IPS-18c (cell line): ENCODE measurements around the gene KCTD11.

Source experiments
- H3K4me3 ChIP-seq: 2 replicates; pipeline ENCODE4 v1.7.0; 2013; ENCODE audit warnings: low read depth, mild to moderate bottlenecking, low read length, moderate library complexity; ENCODE audit not compliant: insufficient read depth
- H3K9me3 ChIP-seq: one replicate; pipeline ENCODE4 v1.6.1; 2013; ENCODE audit warnings: mild to moderate bottlenecking, low read length, moderate library complexity; ENCODE audit not compliant: control insufficient read depth, insufficient read depth

KCTD11 gene

GRCh38 chr17:7351665-7352502 is at the start of gene KCTD11:
Gene KCTD11, plus strand, starts transcription at chr17:7352162.
- H3K4me3 ChIP-seq, result peak within 1 kb of the TSS; percentile 87
- H3K9me3 ChIP-seq, result peaks cover 2% of the 10 kb centered on the region

GRCh38 chr17:7304179-7304578 is 47.8 kb upstream of the KCTD11 start:
- no peak overlapping the region for H3K4me3 ChIP-seq
- H3K9me3 ChIP-seq, result peaks cover 2% of the 10 kb centered on the region

DNA sequence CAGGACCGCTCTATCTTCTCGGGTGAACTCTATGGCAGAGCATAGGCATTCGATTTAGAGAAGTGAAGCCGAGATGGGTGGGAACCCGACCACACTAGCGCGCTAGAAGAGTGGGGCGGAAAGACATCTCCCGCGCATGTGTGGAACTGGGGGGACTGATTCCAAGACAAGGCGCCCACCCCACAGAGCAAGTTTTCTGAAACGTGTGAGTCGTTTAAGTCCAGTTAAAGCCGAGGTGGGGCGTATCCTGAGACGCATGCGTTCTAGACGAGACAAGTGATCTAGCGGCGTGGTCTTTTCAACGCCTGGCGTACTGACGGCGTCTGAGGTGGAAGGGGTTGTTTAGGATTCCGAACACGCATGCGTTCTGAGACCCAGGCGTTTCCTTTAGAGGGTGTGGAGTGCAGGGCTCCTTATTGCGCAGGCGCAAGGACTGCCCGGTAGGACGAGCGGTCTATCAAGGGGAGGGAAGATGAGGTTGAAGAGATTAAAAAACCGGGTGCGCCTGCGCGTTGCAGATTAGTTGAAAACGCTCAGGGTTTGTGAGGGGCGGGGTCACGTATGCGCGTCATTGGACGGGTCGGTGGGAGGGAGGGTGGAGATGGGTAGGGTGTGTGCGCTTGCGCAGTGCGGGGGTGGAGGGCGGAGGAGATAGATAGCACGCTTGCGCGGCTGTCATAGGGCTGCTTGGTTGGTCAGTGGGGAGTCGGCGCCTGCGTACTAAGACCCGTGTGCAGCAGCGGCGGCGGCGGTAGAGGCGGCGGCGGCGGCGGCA is 44.9 kb upstream of the KCTD11 start, which contains the start of gene EIF5A:
EIF5A (plus strand) TSS at position 718 of the 775 bp plus-strand sequence. CDS start 2,008 bp downstream, outside the sequence.
- H3K9me3 ChIP-seq, result no peaks in the 10 kb centered on the region
- peak within 1 kb of the TSS; percentile 96 for H3K4me3 ChIP-seq

GRCh38 chr17:7307686-7308624 is 44.0 kb upstream of the KCTD11 start:
- H3K4me3 ChIP-seq, result peak overlapping the region; percentile 96
- H3K9me3 ChIP-seq, result no peaks in the 10 kb centered on the region

GRCh38 chr17:7308625-7309433 is 43.1 kb upstream of the KCTD11 start:
- Histone ChIP-seq H3K4me3 (peak overlapping the region; percentile 96), H3K9me3 (no peaks in the 10 kb centered on the region)

DNA sequence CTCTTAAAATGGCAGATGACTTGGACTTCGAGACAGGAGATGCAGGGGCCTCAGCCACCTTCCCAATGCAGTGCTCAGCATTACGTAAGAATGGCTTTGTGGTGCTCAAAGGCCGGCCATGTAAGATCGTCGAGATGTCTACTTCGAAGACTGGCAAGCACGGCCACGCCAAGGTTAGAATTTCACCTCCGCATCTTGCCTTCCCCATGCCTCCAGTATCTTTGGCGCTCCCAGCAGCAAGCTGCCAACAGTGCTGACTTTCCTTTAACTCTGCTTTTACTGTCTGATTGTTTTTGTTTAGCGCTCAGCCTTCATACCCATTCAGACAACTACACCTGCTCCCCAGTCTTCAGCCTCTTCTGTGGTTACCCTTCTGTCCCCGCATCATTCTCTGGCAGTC is 42.3 kb upstream of the KCTD11 start:
- no peaks in the 10 kb centered on the region for H3K9me3 ChIP-seq
- H3K4me3 ChIP-seq, result no peak overlapping the region

DNA sequence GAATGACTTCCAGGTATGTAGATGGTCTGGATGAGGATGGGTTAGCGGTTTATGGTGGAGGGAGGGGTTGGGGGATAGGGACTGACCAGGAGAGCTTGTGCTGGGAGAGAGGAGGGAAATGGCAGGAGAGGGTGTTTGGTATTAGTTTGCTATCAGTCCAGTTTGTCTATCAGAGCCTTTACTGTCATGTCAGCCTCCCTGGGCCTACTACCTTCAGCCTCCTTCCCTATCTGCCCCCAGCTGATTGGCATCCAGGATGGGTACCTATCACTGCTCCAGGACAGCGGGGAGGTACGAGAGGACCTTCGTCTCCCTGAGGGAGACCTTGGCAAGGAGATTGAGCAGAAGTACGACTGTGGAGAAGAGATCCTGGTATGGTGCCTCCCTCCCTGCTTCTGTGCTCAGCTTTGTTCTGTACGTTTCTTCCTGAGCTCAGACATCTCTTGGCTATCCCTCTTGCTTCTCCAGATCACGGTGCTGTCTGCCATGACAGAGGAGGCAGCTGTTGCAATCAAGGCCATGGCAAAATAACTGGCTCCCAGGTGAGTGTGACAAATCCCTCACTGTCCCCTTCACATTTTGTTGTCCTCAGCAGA is 40.8 kb upstream of the KCTD11 start:
- H3K4me3 ChIP-seq, result no peak overlapping the region
- peaks cover 2% of the 10 kb centered on the region for H3K9me3 ChIP-seq

DNA sequence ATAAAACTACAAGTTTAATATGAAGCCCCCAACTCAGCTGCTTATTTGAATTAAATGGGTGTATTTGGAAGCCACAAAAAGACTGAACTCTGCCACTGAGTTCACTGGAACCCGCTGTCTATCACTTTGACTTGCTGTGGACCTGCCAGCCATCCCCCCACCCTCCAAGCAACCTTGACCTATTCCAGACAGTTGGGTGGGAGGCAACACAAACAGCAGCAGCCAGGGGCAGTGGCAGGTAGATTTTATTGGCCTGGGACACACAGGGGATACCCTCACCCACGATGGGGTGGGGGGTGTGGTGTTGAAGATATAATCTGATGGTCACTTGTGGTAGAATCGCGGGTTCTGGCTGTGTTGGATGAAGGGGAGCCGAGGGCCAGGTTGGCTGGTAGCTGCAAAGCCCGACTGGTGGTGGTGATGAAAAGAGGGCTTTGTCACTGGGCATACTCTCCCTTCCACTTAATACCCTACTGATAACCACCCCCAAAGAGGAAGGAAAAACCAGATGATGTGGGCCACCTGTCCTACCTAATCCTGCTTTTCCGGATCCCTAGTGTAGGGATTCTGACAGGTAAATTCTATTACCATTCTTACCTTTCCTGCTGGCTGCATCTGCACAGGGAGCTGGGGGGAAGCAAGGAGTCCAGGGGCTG is 39.4 kb upstream of the KCTD11 start:
- H3K4me3 ChIP-seq, result no peak overlapping the region
- peaks cover 2% of the 10 kb centered on the region for H3K9me3 ChIP-seq

DNA sequence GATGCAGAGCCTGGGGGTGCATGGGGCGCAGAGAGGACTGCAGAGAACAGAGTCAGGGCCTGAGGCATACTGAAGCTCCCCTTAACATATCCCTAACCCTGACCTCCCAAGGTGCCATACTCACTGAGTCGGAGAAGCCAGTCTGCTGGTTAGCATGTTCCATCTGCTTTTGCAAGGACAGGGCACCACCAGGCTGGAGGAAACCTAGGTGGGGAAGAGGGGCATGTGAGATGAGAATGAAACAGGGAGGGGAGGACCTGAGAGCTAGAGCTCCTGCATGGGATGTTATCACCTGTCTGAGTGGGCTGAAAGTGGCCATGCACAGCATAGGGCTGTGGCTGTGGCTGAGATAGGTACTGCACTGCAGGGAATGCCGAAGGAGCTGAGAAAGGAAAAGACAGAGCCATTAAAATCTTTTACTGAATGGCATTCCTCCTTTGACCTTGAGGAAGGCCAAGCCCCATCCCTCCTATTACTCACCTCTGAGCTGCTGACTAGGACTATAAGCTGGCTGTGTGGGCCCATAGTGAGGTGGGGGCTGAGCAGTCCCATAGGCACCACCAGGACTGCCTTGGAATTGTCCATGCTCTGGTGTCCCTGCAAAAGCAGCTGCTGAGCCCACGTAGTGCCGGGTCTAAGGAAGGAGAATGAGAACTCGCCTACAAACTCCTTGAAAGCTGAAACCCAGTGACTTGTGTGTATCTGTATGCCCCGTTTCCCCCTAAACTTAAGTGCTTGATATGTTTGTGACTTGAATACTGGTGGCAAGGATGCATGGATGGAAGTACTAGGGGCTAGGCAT is 38.7 kb upstream of the KCTD11 start:
- H3K4me3 ChIP-seq, result no peak overlapping the region
- peaks cover 2% of the 10 kb centered on the region for H3K9me3 ChIP-seq

GRCh38 chr17:7313890-7314718 is 37.9 kb upstream of the KCTD11 start:
- peak overlapping the region; percentile 88 for H3K4me3 ChIP-seq
- peaks cover 2% of the 10 kb centered on the region for H3K9me3 ChIP-seq

DNA sequence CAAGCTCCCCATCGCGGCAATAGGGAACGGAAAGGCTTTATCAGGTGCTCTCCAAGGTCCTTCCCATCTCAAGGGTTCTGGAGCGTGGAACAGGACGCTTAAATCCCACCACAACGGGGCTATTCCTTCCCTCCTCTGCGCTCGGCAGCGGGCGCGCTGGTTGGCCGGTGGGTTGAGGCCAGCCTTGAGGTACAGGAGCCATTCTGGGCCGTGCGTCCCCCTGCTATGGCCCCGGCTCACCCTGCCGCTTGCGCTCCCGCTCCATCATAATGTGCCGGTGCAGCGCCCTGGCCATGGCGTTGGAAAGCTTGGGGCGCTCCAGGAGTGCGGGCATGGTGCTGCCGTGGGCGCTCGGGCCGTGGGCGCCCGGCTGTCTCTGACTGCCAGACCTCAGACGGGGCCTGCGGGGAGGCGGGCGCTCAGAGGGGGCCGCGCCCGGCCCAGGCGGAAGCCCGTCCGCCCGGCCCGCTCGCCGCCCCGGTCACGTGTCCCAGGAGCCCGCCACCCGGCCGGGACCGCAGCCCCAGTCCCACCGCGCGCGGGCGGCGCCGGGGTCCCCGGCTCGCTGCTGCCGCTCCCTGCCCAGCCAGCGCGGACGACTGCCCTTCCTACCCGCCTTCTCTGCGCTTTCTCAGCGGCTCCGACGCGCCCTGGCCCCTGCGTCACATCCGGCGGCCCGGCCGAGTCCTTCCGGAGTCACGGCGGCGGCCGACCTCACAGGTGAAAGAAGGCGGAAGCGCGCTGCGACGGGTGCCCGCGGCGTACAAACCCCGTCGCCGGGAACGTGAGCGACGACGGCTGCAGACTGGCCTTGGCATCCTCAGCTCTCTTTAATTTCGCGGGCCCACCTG is 37.0 kb upstream of the KCTD11 start, which contains the start of gene GPS2:
GPS2 (minus strand) TSS at position 642 of the 851 bp plus-strand sequence; CDS start at position 334, 308 bp downstream.
- peak within 1 kb of the TSS; percentile 88 for H3K4me3 ChIP-seq

GRCh38 chr17:7315570-7316235 is 36.3 kb upstream of the KCTD11 start:
- peaks cover 2% of the 10 kb centered on the region for H3K9me3 ChIP-seq
- peak overlapping the region; percentile 88 for H3K4me3 ChIP-seq

More for the DNA sequence above, 37.0 kb upstream of the KCTD11 start, which contains the start of gene GPS2:
- peaks cover 2% of the 10 kb centered on the region for H3K9me3 ChIP-seq
